Fibroblast of pulmonary artery (primary cell): Measurements from ENCODE around the gene HYAL3.

ENCODE experiments used
- DNase-seq: peaks from one replicate; pipeline ENCODE4 v3.0.0-alpha.2; 2010; ENCODE audit warnings: low read depth
- H3K4me3 ChIP-seq: replicated peaks from 2 replicates; pipeline ENCODE4 v1.5.1; 2011; ENCODE audit warnings: low read depth, mild to moderate bottlenecking, control low read depth, low read length, moderate library complexity
- TF ChIP-seq, protein P1 (sequence below): IDR thresholded peaks from 2 replicates; pipeline ENCODE4 v1.5.1; 2011; ENCODE audit warnings: mild to moderate bottlenecking, control low read depth, low read length, inconsistent platforms; ENCODE audit errors: missing control alignments

HYAL3 gene

DNA sequence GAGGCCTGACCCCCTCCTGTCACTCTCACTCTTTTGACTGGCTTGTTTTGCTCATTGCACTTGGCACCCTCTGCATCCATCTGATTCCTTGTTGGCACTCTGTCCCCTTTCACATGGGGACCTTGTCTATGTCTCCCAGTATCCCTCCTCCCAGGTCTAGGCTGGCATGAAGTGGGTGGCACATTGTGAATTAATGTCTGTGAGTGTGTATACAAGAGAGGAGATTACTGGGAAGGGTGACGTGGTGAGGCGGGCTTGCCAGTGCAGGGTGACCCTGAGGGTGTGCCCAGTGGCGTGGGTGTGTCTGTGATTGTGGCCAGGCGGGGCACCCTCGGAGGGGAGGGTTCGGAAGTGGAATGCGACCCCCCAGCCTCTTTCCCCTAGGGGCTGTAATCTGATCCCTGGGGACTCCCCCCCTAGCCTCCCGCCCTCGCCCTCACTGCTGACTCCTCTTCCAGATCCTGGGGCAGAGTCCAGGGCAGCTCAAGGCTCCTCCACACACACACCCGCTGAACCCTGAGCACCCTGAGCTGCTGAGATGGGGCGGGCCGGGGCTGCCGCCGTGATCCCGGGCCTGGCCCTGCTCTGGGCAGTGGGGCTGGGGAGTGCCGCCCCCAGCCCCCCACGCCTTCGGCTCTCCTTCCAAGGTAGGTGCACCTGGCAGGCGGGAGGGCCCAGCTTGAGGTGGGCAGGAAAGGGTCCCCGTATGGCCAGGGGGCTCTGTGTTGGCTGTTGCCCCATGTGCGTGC lies 30.3 kb downstream of the HYAL3 start, which contains the start of gene SEMA3B:
Gene SEMA3B (plus strand): TSS at position 445 of the 749 bp plus-strand sequence. CDS start 94 bp downstream, at position 539.
- DNase-seq: no peak
- TF ChIP-seq, protein P1, sequence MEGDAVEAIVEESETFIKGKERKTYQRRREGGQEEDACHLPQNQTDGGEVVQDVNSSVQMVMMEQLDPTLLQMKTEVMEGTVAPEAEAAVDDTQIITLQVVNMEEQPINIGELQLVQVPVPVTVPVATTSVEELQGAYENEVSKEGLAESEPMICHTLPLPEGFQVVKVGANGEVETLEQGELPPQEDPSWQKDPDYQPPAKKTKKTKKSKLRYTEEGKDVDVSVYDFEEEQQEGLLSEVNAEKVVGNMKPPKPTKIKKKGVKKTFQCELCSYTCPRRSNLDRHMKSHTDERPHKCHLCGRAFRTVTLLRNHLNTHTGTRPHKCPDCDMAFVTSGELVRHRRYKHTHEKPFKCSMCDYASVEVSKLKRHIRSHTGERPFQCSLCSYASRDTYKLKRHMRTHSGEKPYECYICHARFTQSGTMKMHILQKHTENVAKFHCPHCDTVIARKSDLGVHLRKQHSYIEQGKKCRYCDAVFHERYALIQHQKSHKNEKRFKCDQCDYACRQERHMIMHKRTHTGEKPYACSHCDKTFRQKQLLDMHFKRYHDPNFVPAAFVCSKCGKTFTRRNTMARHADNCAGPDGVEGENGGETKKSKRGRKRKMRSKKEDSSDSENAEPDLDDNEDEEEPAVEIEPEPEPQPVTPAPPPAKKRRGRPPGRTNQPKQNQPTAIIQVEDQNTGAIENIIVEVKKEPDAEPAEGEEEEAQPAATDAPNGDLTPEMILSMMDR: no peak
- H3K4me3 ChIP-seq: no peak within 1 kb of the TSS

DNA sequence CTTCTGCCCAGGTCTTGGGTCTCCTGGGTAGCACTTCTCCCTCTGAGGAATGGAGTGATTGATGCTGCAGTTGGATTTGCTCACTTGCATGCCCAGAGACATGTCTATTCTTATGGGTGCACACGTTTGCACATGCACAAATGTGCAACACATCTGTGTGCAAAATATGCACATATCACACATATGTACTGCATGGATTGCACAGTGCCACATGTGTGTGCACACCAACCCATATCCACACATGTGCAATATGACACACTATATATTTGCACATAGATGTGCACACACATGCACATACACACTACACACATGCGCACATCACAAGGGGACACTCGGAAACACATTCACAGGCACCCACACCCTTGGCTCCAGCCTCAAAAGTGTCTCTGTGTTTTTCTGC lies 30.9 kb downstream of the HYAL3 start:
- TF ChIP-seq, protein P1: no peak
- no peak for DNase-seq
- no peak overlapping the region for H3K4me3 ChIP-seq

DNA sequence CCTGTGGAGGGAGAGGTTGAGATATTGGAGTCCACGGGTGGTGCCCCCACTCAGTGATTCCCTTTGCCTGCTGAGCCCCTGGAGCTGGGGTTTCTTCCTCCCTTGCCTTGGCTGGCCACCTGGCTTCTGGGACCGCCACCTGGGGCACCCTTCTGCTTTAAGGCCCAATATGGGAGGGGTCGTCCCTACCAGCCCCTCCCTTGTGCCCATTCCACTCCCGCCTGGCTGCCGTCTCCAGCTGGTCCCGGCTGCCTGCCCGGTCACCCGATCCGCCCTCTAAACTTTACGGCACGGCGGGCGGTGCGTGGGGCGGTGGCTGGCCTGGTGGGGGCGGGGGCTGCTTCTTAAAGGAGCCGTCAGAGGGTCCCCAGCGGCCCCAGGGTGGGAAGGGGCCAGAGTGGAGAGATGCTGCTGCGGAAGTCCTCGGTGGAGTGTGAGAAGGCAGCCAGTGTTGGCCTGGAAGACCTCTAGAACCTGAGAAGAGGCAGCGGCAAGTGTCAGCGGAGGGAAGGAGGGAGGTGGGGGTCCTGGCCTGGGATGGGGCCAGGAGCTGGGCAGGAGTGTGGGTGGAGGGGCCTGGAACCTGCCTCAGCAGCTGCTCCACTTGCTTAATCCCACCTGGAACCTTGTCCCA lies 31.8 kb downstream of the HYAL3 start:
- H3K4me3 ChIP-seq: peak overlapping the region; percentile 55
- TF ChIP-seq, protein P1: no peak
- DNase-seq: peak; percentile 26

DNA sequence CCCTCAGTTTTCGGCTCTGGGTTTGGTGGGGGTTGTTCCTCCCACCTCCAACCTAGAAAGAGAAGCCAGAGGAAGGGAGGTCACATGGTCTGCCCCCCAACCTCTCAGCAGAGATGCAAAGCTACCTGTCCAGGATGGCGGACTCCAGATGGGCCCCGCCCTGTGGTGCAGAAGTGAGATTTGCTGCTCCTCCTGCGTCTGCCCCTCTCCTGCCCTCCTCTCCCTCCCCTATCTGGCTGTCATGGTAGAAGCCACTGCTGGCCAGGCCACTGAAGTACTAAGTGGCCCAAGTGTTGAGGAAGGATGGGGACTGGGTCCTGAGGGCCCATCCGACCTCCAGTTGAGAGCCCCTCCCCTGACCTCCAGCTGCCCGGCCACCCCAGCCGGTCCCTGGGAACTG lies 32.4 kb downstream of the HYAL3 start:
- peak overlapping the region; percentile 55 for H3K4me3 ChIP-seq
- TF ChIP-seq, protein P1: no peak
- no peak for DNase-seq

DNA sequence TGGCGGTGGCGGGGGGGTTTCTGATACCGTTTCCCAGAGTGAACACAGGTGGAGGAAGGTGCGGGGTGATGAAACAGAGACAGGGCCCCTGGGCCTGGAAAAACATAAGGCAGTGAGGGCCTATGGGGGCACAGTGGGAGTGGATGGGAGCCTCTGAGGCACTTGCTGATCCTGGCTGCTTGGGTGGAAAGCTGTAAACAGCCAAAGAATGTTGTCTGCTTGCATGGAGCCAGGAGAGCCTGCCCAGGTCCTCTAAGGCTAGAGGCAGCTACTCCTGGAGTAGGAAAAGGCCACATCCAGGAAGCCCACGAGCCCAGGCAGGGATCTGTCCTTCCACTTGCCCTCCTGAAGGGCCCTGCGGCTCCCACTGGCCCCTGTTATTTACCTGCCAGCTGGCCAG lies 33.2 kb downstream of the HYAL3 start:
- TF ChIP-seq, protein P1: no peak
- H3K4me3 ChIP-seq: no peak overlapping the region
- DNase-seq: no peak

DNA sequence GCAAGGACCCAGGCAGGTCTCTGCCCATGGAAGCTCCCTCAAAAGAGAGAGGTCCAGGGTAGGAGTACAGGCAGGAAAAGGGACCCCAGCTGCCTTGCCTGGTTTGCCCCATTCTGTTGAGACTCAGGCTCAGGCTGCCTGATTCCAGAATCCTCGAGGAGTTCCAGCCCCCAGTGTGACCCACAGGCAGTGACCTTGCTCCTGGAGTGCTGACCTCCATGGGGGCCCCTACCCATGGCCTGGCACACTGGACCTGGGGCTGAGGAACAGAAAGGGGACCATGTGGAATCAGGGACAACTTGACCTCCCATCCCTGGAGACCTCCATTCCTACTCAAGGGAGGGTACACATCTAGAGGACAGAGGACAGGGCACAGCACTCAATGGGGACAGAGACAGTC lies 33.6 kb downstream of the HYAL3 start:
- no peak overlapping the region for H3K4me3 ChIP-seq
- DNase-seq: no peak
- TF ChIP-seq, protein P1: no peak

DNA sequence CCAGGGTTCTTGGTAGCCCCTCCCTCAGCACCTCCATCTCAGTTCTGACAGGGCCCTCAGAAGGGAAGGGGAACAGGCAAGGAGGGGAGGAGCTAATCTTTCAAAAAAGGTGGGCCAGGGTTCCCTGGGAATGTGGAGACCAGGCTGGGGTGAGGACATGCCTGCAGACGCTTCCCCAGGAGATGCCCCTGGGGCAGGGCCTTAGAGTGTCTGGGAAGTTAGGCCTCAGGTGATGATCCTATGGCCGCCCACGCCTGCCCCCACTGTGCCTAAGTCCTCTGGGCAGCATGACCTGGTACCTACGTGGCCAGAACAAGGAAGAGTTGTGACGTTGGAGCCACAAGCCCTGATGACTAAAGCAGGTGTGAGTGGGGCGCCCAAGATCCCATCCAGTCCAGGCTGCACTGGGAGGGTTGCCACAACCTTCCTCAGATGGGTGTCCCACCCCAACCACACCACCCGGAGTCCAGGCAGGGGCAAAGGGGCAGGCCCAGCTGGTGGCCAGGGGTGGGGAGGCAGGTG lies 34.2 kb downstream of the HYAL3 start:
- no peak for DNase-seq
- H3K4me3 ChIP-seq: no peak overlapping the region
- TF ChIP-seq, protein P1: no peak
